ENCODE data around the gene ZNF783. TPM values are rescaled to one million over a fixed set of nuclear protein-coding genes. Genes with fewer than 3 reads are reported as not detected.

The ZNF783 gene
- total and polyA plus RNA-seq, 2 donors (not counting 1 experiment from before 2014, with no cell fraction given), result 38.1 to 43.8 TPM

DNA sequence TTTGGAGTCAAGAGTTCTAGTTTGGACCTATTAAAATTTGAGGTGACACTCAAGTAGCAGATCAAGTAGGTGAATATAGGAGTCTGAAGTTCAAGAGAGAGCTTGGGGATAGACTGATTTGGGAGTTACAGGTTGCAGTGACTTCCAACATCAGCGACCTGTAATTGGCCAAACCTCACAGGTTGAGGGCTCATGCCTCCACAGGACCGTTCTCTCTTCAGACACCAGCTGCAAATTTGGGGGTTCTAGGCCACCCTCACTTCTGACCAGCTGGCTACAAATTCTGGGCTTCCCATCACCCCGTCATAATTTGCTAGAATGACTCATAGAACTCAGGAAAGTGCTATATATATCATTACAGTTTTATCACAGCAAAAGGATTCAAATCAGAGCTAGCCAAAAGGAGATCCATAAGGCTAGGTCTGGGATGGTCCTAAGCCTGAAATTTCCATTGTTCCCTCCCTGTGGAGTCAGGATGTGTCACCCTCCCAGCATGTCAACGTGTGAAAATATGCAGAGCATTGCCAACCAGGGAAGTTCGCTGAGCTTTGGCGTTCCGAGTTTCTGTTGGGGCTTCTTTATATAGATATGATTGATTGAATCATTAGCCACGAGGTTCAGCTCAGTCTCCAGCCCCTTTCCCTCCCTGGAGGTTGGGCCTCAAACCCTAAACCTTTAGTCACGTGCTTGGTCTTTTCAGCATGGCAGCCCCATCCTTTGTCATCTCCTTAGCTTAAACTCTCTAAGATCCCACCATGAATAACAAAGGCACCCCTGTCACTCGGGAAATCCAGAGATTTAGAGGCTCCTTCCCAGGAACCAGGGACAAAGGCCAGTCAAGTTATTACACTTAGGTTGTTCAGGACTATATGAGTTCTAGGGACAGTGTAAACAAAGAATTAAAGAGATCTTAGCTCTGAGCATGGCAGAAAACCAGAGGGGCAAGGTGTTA, 43.3 kb upstream of the ZNF783 start:
- H3K36me3 ChIP-seq (replicated peaks in 1 of 2; ENCODE audit: control extremely low read depth in 1 of 2, control insufficient read depth in 1 of 2, extremely low read depth in 1 of 2, insufficient read depth in 2 of 2, low read length in 1 of 2), result peaks cover 2 to 33% of the 10 kb centered on the region in 2 experiments
- no peak overlapping the region for H3K4me2 ChIP-seq (replicated peaks; ENCODE audit: low read depth, low read length, poor library complexity, severe bottlenecking)
- Mint-ChIP-seq H3K27me3 (no peaks in the 10 kb centered on the region), H3K4me3 (no peak overlapping the region), H3K27ac (no peak overlapping the region), H3K4me1 (no peaks in the 10 kb centered on the region), H3K9me3 (ENCODE audit: insufficient read depth) (no peaks in the 10 kb centered on the region)
- no peaks in the 10 kb centered on the region for H3K4me1 ChIP-seq (ENCODE audit: control insufficient read depth in 2 of 2, insufficient read depth in 2 of 2, low read length in 2 of 2)
- no peak overlapping the region for H3K27ac ChIP-seq (ENCODE audit: low read length in 2 of 2)
- 100% methylated on average over 5 of the region's 10 CpGs for WGBS (ENCODE audit: insufficient coverage)
- no peaks in the 10 kb centered on the region for H3K79me2 ChIP-seq (ENCODE audit: control insufficient read depth, insufficient read depth, low read length)
- no peaks in the 10 kb centered on the region for H3K27me3 ChIP-seq (replicated peaks in 1 of 4; ENCODE audit: control extremely low read depth in 1 of 4, control insufficient read depth in 3 of 4, insufficient read depth in 4 of 4, low read length in 3 of 4)
- DNase-seq, result no peak
- peaks cover 0 to 6% (median 0%) of the 10 kb centered on the region in 3 donors for H3K9me3 ChIP-seq (ENCODE audit: control extremely low read depth in 1 of 3, control insufficient read depth in 2 of 3, insufficient read depth in 1 of 3, low read length in 2 of 3)
- no peak overlapping the region for H3K9ac ChIP-seq (ENCODE audit: low read length)
- TF ChIP-seq EZH2 (IDR thresholded peaks at IDR 0.05; ENCODE audit: borderline replicate concordance, insufficient read depth, low read depth, low read length, poor library complexity, severe bottlenecking) (no peak), CTCF (IDR thresholded peaks at IDR 0.05) (no peak)
- CTCF ChIA-PET, result interaction anchor here (1.3 kb wide), 1 partner anchor 9 kb away, joined by 3 read pairs; no protein-coding TSS in a partner anchor
- POLR2A ChIA-PET, result no interaction called here
- intact Hi-C loops (cut with micrococcal nuclease), result no loop called here
- no peak overlapping the region for H2AFZ ChIP-seq (ENCODE audit: insufficient read depth, low read depth, low read length, poor library complexity, severe bottlenecking)
- H3K4me3 ChIP-seq (ENCODE audit: control extremely low read depth in 1 of 5, extremely low read depth in 1 of 5, insufficient read depth in 1 of 5, low read depth in 2 of 5, low read length in 4 of 5), result no peak overlapping the region
- no peaks in the 10 kb centered on the region for H4K20me1 ChIP-seq (ENCODE audit: control insufficient read depth, insufficient read depth, low read length, poor library complexity, severe bottlenecking)
- no peak for ATAC-seq (ENCODE audit: low read depth)

DNA sequence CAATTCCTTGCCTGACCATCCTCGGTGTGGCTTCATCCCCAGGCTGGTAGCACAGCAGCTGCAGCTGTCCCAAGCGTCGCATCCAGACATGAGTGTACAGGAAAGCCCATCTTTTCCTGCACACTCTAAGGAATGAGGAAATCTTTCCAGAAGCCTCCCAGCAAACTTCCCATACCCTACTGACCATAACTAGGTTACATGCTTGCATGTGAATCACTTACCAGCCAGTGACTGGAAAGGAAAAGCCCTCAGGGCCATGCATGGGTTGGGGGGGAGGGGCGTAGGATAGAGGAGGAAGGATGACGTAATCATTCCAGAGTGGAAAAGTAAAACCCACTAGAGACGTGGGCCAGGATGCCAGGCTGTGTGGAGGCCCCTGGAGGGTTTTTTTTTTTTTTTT, 41.5 kb upstream of the ZNF783 start:
- no peaks in the 10 kb centered on the region for H3K4me1 ChIP-seq (ENCODE audit: control insufficient read depth in 2 of 2, insufficient read depth in 2 of 2, low read length in 2 of 2)
- H3K4me1 Mint-ChIP-seq, result no peaks in the 10 kb centered on the region
- no peak overlapping the region for H3K4me3 ChIP-seq (ENCODE audit: control extremely low read depth in 1 of 5, extremely low read depth in 1 of 5, insufficient read depth in 1 of 5, low read depth in 2 of 5, low read length in 4 of 5)
- no peaks in the 10 kb centered on the region for H4K20me1 ChIP-seq (ENCODE audit: control insufficient read depth, insufficient read depth, low read length, poor library complexity, severe bottlenecking)
- no peaks in the 10 kb centered on the region for H3K27me3 Mint-ChIP-seq
- no peak overlapping the region for H3K27ac ChIP-seq (ENCODE audit: low read length in 2 of 2)
- DNase-seq, result no peak
- no peak overlapping the region for H2AFZ ChIP-seq (ENCODE audit: insufficient read depth, low read depth, low read length, poor library complexity, severe bottlenecking)
- no peak overlapping the region for H3K4me3 Mint-ChIP-seq
- ChIA-PET POLR2A (interaction anchor here (0.7 kb wide), 1 partner anchor 41 kb away, joined by 3 read pairs; the partner anchor contains the start of gene ZNF783), CTCF (no interaction called here)
- no peaks in the 10 kb centered on the region for H3K27me3 ChIP-seq (replicated peaks in 1 of 4; ENCODE audit: control extremely low read depth in 1 of 4, control insufficient read depth in 3 of 4, insufficient read depth in 4 of 4, low read length in 3 of 4)
- no peak overlapping the region for H3K9ac ChIP-seq (ENCODE audit: low read length)
- H3K9me3 ChIP-seq (ENCODE audit: control extremely low read depth in 1 of 3, control insufficient read depth in 2 of 3, insufficient read depth in 1 of 3, low read length in 2 of 3), result peaks cover 0 to 14% (median 0%) of the 10 kb centered on the region in 3 donors
- H3K27ac Mint-ChIP-seq, result no peak overlapping the region
- intact Hi-C loops (cut with micrococcal nuclease), result no loop called here
- WGBS (ENCODE audit: insufficient coverage), result 100% methylated on average over 5 of the region's 6 CpGs
- TF ChIP-seq EZH2 (IDR thresholded peaks at IDR 0.05; ENCODE audit: borderline replicate concordance, insufficient read depth, low read depth, low read length, poor library complexity, severe bottlenecking), result no peak
- TF ChIP-seq CTCF (IDR thresholded peaks at IDR 0.05), result no peak
- H3K9me3 Mint-ChIP-seq (ENCODE audit: insufficient read depth), result no peaks in the 10 kb centered on the region
- no peak overlapping the region for H3K4me2 ChIP-seq (replicated peaks; ENCODE audit: low read depth, low read length, poor library complexity, severe bottlenecking)
- ATAC-seq (ENCODE audit: low read depth), result no peak
- no peaks in the 10 kb centered on the region for H3K79me2 ChIP-seq (ENCODE audit: control insufficient read depth, insufficient read depth, low read length)
- peaks cover 0 to 23% of the 10 kb centered on the region in 2 experiments for H3K36me3 ChIP-seq (replicated peaks in 1 of 2; ENCODE audit: control extremely low read depth in 1 of 2, control insufficient read depth in 1 of 2, extremely low read depth in 1 of 2, insufficient read depth in 2 of 2, low read length in 1 of 2)

All from B cell (primary cell).